Mesothelial cell of epicardium (in vitro differentiated cells): ENCODE measurements around the gene MMP20. TPM values are rescaled to one million over a fixed set of nuclear protein-coding genes. Genes with fewer than 3 reads are reported as not detected.

ENCODE experiments used
- DNase-seq, 2 experiments: peaks; one replicate each; pipeline ENCODE4 v3.0.0; 2021; ENCODE audit warnings: low spot score in 2 of 2; ENCODE audit not compliant: unreplicated experiment in 2 of 2
- H3K27ac Mint-ChIP-seq: 2 replicates; pipeline ENCODE4 v1.8.0; 2021; ENCODE audit warnings: mixed read lengths
- H3K27me3 Mint-ChIP-seq: 2 replicates; pipeline ENCODE4 v1.8.0; 2021; ENCODE audit warnings: low read depth, mixed read lengths
- H3K36me3 Mint-ChIP-seq: 2 replicates; pipeline ENCODE4 v1.8.0; 2021; ENCODE audit warnings: mixed read lengths
- H3K4me1 Mint-ChIP-seq: 2 replicates; pipeline ENCODE4 v1.8.0; 2021; ENCODE audit warnings: mixed read lengths
- H3K4me3 Mint-ChIP-seq: 2 replicates; pipeline ENCODE4 v1.8.0; 2021; ENCODE audit warnings: mild to moderate bottlenecking, moderate library complexity, mixed read lengths
- H3K9me3 Mint-ChIP-seq: 2 replicates; pipeline ENCODE4 v1.8.0; 2021; ENCODE audit warnings: mixed read lengths
- total RNA-seq: library from RNA; stranded (reverse); gene quantifications from 3 replicates; pipeline ENCODE4 v1.2.1, GENCODE V29; 2021
- TF ChIP-seq, protein P1 (sequence below): fragments of 200-600 bp; sonication (generic); IDR thresholded peaks from one replicate; pipeline ENCODE4 v1.5.0; 2021; ENCODE audit warnings: antibody characterized with exemption; ENCODE audit not compliant: unreplicated experiment

Gene MMP20
- total RNA-seq, 1 donor from 2014 or later, result not detected

DNA sequence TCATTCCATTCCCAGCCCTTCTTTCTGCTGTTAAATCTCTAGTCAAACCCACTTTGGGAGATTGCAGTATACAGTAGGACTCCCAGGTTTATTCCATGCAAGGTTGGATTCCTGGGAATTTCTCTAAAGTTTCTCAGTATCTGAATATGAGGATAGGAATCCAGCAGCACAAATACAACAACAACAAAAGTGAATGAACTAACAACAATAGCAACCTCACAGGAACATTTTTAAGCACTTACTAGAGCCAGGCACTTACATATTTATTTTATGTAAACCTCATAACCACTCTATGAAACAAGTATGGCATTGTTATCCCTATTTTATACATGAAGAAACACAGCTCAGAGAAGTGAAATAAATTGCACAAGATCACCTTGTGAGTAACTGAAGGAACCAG, 96.5 kb downstream of the MMP20 start:
- Mint-ChIP-seq H3K27me3 (no peaks in the 10 kb centered on the region), H3K4me3 (no peak overlapping the region), H3K4me1 (peaks cover 3% of the 10 kb centered on the region), H3K27ac (no peak overlapping the region), H3K9me3 (no peaks in the 10 kb centered on the region), H3K36me3 (no peaks in the 10 kb centered on the region)
- DNase-seq, result no peak
- TF ChIP-seq, protein P1, sequence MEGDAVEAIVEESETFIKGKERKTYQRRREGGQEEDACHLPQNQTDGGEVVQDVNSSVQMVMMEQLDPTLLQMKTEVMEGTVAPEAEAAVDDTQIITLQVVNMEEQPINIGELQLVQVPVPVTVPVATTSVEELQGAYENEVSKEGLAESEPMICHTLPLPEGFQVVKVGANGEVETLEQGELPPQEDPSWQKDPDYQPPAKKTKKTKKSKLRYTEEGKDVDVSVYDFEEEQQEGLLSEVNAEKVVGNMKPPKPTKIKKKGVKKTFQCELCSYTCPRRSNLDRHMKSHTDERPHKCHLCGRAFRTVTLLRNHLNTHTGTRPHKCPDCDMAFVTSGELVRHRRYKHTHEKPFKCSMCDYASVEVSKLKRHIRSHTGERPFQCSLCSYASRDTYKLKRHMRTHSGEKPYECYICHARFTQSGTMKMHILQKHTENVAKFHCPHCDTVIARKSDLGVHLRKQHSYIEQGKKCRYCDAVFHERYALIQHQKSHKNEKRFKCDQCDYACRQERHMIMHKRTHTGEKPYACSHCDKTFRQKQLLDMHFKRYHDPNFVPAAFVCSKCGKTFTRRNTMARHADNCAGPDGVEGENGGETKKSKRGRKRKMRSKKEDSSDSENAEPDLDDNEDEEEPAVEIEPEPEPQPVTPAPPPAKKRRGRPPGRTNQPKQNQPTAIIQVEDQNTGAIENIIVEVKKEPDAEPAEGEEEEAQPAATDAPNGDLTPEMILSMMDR, result no peak

- H3K27me3 Mint-ChIP-seq, result no peaks in the 10 kb centered on the region
- no peak overlapping the region for H3K4me3 Mint-ChIP-seq
Observed at GRCh38 chr11:102527684-102528083, 97.4 kb downstream of the MMP20 start.

DNA sequence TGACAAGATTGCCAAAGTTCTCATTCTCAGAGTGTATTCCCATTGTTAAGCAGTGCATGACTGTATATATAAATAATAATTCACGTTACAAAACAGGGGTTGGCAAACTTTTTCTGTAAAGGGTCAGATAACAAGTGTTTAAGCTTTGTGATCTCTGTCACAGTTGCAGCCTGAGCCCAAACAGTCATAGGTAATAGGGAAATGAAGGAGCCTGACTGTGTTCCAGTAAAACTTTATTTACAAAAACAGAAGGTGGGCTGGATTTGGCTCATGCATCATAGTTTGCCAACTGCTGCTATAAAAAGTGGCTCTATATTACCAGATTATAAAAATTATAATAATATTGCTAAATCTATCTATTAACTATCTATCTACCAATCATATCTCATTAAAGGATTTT, 98.1 kb downstream of the MMP20 start:
- no peaks in the 10 kb centered on the region for H3K36me3 Mint-ChIP-seq
- H3K27me3 Mint-ChIP-seq, result no peaks in the 10 kb centered on the region
- TF ChIP-seq, protein P1, result no peak
- H3K9me3 Mint-ChIP-seq, result no peaks in the 10 kb centered on the region
- H3K4me3 Mint-ChIP-seq, result no peak overlapping the region
- DNase-seq, result no peak
- peaks cover 3% of the 10 kb centered on the region for H3K4me1 Mint-ChIP-seq
- H3K27ac Mint-ChIP-seq, result no peak overlapping the region

More at GRCh38 chr11:102527684-102528083, 97.4 kb downstream of the MMP20 start:
- H3K27ac Mint-ChIP-seq, result no peak overlapping the region
- TF ChIP-seq, protein P1, result no peak
- DNase-seq, result no peak
- no peaks in the 10 kb centered on the region for H3K36me3 Mint-ChIP-seq
- no peaks in the 10 kb centered on the region for H3K9me3 Mint-ChIP-seq
- peaks cover 3% of the 10 kb centered on the region for H3K4me1 Mint-ChIP-seq

Other genes with a start within 250 kb of the MMP20 start
- gene TMEM123, start 172.6 kb downstream of the MMP20 start, total RNA-seq, result 131 to 144 TPM (median 137 TPM) in 3 replicates
- 0.20 TPM in 1 of 3 replicates, not detected in the others for gene MMP7, start 94.6 kb downstream of the MMP20 start, total RNA-seq
- gene MMP27, start 80.4 kb upstream of the MMP20 start, total RNA-seq, result not detected in 3 replicates
- gene MMP8, start 99.6 kb upstream of the MMP20 start, total RNA-seq, result not detected in 3 replicates
- not detected in 3 replicates for gene MMP10, start 155.3 kb upstream of the MMP20 start, total RNA-seq
- gene MMP1, start 172.8 kb upstream of the MMP20 start, total RNA-seq, result 0.13 to 0.18 TPM in 2 of 3 replicates, not detected in the other
- gene MMP3, start 218.3 kb upstream of the MMP20 start, total RNA-seq, result not detected in 3 replicates
- gene MMP12, start 249.7 kb upstream of the MMP20 start, total RNA-seq, result not detected in 3 replicates